ENCODE measurements around the gene FANCC.

Gene FANCC

DNA sequence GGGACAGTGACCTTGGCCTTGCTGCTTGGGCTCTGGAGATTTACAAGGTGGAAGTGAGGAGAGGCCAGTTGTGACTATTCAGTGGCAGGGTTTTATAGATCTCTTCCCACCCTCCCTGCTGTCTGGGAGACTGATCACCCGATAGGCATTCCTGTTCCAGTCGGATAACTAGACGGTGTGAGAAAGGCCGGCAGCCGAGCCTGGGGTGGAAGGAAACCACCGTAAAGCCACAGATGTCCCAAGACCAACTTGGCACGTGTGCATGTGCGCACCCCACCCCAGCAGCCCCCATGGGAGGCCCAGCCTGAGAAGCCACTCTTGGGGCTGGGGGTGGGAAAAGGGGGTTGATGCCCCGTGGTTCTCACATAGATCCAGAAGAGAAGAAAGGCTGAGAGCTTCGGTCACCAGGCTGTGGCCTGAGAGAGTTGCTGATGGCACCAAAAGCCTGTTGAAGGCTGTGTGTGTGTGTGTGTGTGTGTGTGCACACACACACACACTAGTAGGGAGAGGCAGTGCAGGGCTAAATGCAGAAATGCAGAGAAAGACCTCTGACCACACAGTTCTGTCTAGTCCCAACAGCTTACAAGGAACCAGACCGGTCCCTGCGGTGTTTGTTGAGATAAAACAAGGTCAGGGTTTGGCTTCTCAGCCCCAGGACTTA lies 225.8 kb downstream of the FANCC start:
- H3K27ac Mint-ChIP-seq = no peak overlapping the region
- peaks cover 4% of the 10 kb centered on the region for H3K4me1 Mint-ChIP-seq (ENCODE audit: low read depth)
- peaks cover under 1% of the 10 kb centered on the region for H3K36me3 Mint-ChIP-seq (ENCODE audit: low read depth)
- no peak overlapping the region for H3K4me3 Mint-ChIP-seq
- H3K27me3 Mint-ChIP-seq = no peaks in the 10 kb centered on the region
- H3K9me3 Mint-ChIP-seq = no peaks in the 10 kb centered on the region

DNA sequence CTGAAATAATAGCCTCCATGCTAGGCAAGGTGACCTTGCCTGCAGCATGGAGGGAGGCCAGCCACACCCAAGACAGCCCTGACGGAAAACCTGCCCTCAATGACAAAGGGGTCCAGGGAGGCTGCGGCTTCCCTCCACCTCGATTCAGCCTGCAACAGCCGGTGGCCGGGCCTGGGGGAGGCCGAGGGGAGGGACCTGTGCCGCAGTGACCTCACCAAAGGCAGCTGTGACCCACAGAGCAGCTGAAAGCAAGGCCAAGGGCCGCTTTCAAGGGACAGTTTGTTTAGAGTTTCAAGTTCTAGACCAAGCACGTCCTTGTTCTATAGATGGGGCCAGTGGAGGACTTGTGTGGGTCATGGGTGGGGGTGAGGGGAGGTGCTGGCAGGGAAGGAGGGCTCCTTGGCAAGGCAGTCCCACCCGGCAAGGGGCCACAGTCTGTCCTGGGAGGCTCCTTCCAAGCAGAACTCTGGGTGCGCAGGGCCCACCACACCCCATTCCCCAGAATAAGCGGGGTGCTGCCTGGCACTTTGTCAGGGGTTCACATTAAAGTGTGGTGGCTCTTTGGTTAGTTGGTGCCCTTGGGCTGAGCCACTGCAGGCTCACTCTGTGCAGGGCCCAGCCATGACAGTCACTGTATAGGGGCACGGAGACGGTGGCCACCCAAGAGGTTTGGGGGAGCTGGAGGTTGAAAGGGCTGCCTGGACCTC lies 226.5 kb downstream of the FANCC start:
- Mint-ChIP-seq H3K36me3 (ENCODE audit: low read depth) (peaks cover 4% of the 10 kb centered on the region), H3K27ac (no peak overlapping the region), H3K27me3 (no peaks in the 10 kb centered on the region), H3K4me1 (ENCODE audit: low read depth) (peaks cover 4% of the 10 kb centered on the region), H3K4me3 (no peak overlapping the region), H3K9me3 (no peaks in the 10 kb centered on the region)

DNA sequence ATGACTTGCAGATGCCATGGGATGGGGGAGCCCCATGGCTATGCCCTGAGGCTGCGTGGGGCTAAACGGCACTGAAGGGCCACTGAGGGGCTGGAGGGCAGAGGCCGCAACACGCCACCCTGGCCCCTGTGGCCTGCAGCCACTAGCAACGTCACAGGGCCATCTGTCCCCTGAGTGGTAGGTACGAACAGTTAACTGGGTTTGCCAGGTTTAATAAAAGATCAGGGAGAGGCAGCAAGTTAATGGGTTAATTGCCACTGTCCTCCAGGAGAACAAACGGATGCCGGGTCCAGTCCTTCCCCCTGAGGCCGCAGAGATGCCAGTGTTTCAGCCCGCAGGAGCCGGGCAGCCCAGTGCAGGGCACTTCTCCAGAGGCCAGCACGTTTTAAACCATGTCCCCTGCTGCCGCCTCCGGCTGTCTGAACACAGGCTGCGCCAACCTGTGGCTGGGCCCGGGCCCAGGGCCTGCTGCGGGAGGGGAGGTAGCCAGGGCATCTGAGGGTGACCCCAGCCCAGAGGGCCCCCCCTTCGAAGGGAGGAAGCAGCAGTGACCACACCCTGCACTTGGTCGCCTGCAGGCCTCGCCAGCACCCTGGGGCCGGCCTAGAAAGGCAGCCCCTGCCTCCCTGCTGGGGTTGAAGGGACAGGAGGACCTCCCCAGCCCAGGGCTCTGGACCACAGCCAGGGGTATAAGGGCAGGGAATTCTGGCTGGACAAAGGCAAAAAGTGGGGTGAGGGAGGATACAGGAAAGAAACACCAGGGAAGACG lies 227.3 kb downstream of the FANCC start:
- H3K27me3 Mint-ChIP-seq = no peaks in the 10 kb centered on the region
- H3K4me3 Mint-ChIP-seq = no peak overlapping the region
- no peaks in the 10 kb centered on the region for H3K9me3 Mint-ChIP-seq
- H3K36me3 Mint-ChIP-seq (ENCODE audit: low read depth) = peaks cover 4% of the 10 kb centered on the region
- no peak overlapping the region for H3K27ac Mint-ChIP-seq
- H3K4me1 Mint-ChIP-seq (ENCODE audit: low read depth) = peaks cover 4% of the 10 kb centered on the region

DNA sequence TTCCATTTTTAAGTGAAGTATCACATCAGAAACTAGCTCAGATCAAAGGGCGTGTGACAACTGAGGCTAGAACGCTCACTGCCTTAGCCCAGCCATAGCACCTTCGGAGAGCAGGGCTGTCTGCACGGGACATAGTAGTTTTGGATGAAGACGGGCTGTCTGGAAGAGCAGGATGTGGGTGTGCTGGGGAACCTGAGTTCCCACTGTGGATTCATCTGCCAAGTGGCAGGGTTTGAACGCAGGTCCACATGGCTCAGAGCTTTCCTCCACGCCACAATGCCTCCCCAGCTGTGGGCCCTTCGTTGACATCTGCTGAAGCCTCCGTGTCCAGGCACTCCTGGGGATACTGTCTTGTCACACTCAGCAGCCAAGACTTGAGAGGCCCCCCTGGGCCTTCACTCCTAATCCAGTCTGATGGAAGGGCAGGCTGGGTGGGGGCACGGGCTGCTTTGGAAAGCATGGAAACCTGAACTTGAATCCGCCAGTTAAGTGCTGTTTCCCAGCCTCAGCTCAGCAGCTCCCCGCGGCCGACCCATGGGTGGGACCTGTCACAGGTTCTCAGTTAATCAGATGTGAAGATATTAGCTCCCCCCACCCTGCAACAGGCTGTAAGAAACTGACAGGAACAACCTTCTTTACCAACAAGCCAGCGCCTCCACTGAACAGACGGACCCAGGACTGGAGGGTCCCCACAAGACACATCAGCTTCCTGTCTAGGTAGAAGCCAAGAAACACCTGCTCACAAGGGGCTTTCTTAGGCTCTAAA lies 228.1 kb downstream of the FANCC start:
- H3K9me3 Mint-ChIP-seq = no peaks in the 10 kb centered on the region
- peaks cover 4% of the 10 kb centered on the region for H3K36me3 Mint-ChIP-seq (ENCODE audit: low read depth)

DNA sequence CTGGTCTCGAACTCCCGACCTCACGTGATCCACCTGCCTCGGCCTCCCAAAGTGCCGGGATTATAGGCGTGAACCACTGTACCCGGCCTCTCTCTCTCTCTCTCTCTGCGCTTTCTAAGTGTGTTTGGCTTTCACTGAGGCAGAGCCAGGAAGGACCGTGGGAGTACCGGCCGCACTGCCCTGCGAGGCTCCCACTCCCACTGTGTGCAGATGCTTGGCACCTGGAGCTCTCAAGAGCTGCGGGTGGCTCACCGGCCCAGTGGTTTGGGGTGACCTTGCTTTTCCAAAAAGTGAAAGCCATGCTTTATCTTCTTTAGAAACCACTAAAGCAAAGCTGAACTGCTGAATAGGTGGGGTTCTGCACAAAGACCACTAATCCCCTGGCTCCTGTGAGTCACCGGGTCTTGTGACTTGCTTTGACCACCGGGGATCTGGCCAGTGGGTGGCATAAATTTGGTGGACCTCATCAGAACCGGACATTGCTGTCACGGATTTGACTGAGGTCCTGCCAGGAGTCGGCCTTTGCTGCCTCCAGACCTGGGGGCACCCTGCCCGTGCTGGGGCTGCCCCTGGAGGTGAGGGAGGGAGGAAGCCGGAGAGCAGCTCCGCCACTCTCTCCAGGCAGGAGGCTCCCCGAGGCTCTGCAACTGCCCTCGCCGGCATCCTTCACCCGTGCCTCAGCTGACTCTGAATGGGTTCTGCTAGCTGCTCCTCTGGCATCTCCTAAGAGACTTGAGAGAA lies 228.9 kb downstream of the FANCC start:
- no peak overlapping the region for H3K27ac Mint-ChIP-seq

More for the DNA sequence above, 228.1 kb downstream of the FANCC start:
- Mint-ChIP-seq H3K27me3 (no peaks in the 10 kb centered on the region), H3K4me1 (ENCODE audit: low read depth) (peaks cover 4% of the 10 kb centered on the region), H3K4me3 (no peak overlapping the region), H3K27ac (no peak overlapping the region)

DNA sequence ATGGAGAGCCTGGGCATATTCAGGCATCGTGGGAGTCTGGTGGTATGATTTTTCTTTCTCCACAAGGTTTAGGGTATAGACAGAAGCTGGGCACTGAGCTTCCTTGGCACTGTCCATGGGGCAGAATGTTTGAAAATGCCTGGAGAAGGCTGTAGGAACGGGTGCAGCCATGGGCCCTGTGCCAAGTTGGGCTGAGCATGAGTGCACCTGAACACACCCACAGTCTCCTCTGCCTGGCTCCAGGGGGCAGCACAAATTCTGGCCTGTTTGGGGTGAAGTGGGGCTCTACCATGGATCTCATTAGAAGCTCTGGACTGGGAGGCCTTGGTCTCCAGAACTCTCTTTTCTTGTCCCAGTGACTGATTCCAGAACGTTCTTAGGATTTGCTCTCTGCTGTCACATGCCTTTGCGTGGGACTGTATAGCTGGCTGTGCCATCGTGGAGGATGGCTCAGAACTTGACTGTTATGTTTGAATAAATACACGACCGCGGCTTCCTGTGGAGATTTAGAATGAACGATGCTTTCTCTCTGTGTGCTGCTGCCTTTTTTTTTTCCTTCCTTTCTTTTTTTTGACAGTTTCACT lies 229.8 kb downstream of the FANCC start:
- H3K9me3 Mint-ChIP-seq = no peaks in the 10 kb centered on the region
- H3K27ac Mint-ChIP-seq = no peak overlapping the region
- no peak overlapping the region for H3K4me3 Mint-ChIP-seq
- no peaks in the 10 kb centered on the region for H3K27me3 Mint-ChIP-seq
- H3K4me1 Mint-ChIP-seq (ENCODE audit: low read depth) = peaks cover 4% of the 10 kb centered on the region
- H3K36me3 Mint-ChIP-seq (ENCODE audit: low read depth) = peaks cover 4% of the 10 kb centered on the region

More for the DNA sequence above, 228.9 kb downstream of the FANCC start:
- Mint-ChIP-seq H3K4me3 (no peak overlapping the region), H3K4me1 (ENCODE audit: low read depth) (peaks cover 4% of the 10 kb centered on the region), H3K36me3 (ENCODE audit: low read depth) (peaks cover 4% of the 10 kb centered on the region), H3K9me3 (no peaks in the 10 kb centered on the region), H3K27me3 (no peaks in the 10 kb centered on the region)

DNA sequence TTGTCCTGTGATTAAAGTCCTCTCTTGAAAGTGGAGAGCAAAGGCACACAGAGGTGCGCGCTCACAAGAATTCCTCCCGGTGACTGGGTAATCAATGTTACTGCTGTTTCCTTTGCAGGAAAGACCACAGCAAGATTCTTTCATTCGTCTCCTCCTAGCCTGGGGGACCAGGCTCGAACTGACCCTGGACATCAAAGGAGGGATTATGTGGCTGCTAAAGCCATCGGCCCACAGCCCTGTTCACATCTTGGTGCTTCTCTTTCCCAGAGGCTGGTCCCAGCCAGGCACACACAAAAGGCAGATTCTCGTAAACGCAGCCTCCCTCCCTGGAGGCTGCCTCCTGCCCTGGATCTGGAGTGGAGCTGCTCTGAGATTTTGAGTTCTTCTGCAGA lies 230.9 kb downstream of the FANCC start:
- Mint-ChIP-seq H3K4me1 (ENCODE audit: low read depth) (peaks cover under 1% of the 10 kb centered on the region), H3K36me3 (ENCODE audit: low read depth) (peaks cover 4% of the 10 kb centered on the region), H3K27me3 (no peaks in the 10 kb centered on the region), H3K4me3 (no peak overlapping the region), H3K27ac (no peak overlapping the region), H3K9me3 (no peaks in the 10 kb centered on the region)

DNA sequence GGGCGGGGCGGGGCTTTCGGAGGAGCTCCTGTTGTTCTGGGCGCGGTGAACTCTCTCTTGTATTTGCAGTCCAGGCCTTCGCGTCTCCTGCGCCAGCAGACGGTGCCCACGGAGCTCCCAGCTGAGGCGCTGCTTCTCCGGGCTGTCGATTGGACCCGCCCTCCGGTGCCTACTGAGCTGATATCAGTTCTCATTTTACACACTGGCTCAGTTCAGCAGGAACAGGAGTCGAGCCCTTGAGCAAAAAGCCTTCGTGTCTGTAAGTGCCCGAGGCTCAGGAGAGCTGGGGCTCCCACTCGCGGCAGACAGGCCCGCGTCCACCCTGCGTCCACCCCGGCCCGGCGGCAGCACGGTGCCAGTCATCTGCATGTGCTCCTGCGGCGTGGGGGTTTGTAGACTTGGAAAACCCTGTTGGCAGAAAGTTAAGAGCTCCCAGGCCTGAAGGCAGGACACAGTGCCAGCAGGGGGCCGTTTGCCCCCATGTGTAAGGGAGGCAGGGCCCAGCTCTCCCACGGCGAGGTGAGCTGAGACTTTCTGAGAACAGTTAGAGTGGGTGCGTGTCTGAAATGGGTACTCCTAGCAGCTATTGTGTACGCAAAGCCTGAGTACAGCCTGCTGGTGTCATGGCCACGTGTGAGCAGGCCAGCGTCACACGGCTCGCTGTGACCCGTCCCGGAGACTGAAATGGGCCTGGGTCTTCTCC lies 231.5 kb downstream of the FANCC start:
- Mint-ChIP-seq H3K36me3 (ENCODE audit: low read depth) (peaks cover 4% of the 10 kb centered on the region), H3K27me3 (no peaks in the 10 kb centered on the region)

DNA sequence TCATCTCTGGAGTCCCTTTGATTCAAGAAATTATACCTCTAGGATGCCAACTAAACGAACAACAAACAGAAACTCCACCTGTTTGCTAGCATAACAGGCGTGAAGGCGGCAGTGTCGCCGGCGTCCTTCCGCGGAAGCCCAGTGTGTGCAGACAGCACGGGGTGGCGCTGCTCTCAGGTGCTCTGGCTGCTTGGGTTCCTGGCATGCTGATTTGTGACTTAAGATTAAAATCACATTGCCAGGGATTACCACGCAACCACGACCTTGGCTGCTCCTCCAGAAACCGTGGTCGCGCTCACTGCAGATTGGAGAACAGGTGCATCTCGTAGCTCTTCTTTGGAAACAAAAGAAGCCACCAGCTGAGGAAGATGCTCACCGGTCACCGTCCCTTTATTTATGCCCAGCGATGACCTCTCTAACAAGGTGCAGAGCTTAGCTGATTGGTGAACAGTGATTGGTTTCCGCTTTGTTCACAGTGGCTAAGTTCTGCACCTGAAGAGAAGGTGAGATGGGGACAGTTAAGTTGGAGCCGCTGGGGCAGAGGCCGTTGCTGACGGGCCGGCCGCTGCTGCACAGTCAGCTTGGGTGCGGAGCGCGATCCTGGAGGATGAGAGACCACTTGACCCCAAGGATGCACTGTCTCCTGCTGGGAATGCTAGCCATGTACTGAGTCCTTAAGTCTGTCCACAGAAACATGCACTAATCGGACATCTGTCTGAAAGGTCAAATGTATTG lies 232.3 kb downstream of the FANCC start:
- H3K27me3 Mint-ChIP-seq = no peaks in the 10 kb centered on the region
- H3K4me3 Mint-ChIP-seq = no peak overlapping the region
- no peak overlapping the region for H3K27ac Mint-ChIP-seq
- no peaks in the 10 kb centered on the region for H3K4me1 Mint-ChIP-seq (ENCODE audit: low read depth)
- H3K36me3 Mint-ChIP-seq (ENCODE audit: low read depth) = peaks cover 4% of the 10 kb centered on the region
- H3K9me3 Mint-ChIP-seq = no peaks in the 10 kb centered on the region

More for the DNA sequence above, 231.5 kb downstream of the FANCC start:
- H3K4me1 Mint-ChIP-seq (ENCODE audit: low read depth) = no peaks in the 10 kb centered on the region
- no peaks in the 10 kb centered on the region for H3K9me3 Mint-ChIP-seq
- no peak overlapping the region for H3K27ac Mint-ChIP-seq
- no peak overlapping the region for H3K4me3 Mint-ChIP-seq

DNA sequence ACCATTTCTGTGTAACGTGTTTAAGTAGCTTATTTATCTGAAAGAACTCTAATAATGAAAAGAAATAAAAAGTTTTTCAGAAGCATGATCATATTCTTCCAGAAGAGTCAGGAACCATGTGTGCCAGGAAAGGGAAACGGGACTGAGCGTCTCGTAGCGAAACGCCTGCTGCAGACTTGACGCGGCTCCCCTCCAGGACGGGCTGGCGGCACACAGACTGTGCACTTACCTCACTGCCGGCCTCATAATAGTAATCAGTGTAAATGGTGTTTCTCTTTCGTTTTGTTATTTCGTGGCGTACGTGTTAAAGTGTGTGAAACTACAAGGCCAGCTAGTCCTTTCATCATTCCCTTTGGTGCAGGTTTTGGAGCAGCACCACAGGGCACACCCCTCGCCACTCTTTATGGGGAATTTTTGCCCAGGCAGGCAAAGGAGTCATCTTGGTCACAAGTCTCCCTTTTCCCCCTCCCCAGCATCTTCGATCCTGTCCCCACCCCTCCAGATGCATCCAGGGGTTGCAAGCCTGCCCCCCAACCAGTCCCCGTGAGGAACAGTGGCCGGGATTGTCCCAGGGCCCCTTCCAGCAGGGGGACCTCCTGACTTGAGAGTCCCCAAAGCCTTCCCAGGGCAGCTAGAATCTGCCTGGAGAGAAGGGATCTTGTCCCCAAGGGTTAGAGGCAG lies 233.1 kb downstream of the FANCC start:
- no peaks in the 10 kb centered on the region for H3K4me1 Mint-ChIP-seq (ENCODE audit: low read depth)
- H3K36me3 Mint-ChIP-seq (ENCODE audit: low read depth) = peaks cover 4% of the 10 kb centered on the region
- no peaks in the 10 kb centered on the region for H3K27me3 Mint-ChIP-seq
- no peak overlapping the region for H3K4me3 Mint-ChIP-seq
- no peak overlapping the region for H3K27ac Mint-ChIP-seq
- no peaks in the 10 kb centered on the region for H3K9me3 Mint-ChIP-seq

DNA sequence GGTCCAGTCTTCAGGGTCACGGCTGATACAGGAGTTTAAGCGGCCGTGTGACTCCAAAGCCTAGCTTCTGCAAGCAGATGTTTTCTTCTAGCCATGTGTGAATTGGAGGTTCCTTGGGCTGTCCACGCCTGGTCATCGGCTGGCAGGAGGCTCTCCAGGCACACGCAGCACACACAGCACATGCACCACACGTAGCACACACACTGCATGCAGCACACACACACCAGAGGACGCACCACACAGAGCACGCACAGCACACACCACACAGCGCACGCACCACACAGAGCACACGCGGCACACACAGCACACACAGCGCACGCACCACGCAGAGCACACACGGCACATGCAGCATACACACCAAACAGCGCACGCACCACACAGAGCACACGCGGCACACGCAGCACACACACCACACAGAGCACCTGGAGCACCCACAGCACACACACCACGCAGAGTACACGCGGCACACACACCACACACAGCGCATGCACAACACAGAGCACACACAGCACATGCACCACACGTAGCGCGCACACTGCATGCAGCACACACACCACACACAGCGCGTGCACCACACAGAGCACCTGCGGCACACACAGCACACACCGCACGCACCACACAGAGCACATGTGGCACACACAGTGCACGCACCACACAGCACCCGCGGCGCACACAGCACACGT lies 234.3 kb downstream of the FANCC start:
- no peaks in the 10 kb centered on the region for H3K4me1 Mint-ChIP-seq (ENCODE audit: low read depth)
- no peak overlapping the region for H3K27ac Mint-ChIP-seq
- no peaks in the 10 kb centered on the region for H3K9me3 Mint-ChIP-seq
- no peaks in the 10 kb centered on the region for H3K27me3 Mint-ChIP-seq
- peaks cover 4% of the 10 kb centered on the region for H3K36me3 Mint-ChIP-seq (ENCODE audit: low read depth)
- H3K4me3 Mint-ChIP-seq = no peak overlapping the region

DNA sequence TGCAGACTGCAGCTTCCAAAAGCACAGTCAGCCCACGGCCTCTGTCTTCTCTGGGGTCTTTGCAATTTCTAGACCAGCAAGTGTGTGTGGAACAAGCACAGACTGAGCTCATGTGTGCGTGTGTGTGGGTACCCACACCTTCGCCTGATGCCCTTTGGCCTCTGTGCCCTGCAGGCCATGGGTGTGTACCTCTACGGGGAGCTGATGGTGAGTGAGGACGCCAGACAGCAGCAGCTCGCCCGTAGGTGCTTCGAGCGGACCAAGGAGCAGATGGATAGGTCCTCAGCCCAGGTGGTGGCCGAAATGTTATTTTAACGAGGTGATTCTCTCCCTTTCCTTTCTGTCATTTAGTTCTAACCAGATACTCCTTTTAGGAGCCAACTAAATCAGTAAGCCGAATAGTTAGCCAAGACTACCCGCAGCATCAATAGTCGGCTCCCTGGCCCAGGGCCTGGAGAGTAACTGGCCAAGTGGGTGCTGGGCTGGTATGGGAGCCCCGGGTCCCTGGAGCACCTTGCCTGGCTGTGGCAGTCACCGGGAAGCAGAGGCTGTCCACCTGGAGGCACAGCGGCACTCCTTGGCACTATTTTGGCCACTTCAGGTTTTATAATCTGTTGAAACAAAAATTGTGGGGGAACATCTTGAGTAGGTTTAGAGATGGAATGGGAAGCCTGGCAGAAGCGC lies 235.0 kb downstream of the FANCC start:
- Mint-ChIP-seq H3K4me3 (no peak overlapping the region), H3K4me1 (ENCODE audit: low read depth) (no peaks in the 10 kb centered on the region), H3K27ac (no peak overlapping the region), H3K9me3 (no peaks in the 10 kb centered on the region), H3K36me3 (ENCODE audit: low read depth) (peaks cover 4% of the 10 kb centered on the region), H3K27me3 (no peaks in the 10 kb centered on the region)
